ENCODE data around the gene SSRP1.

Gene SSRP1

GRCh38 chr11:57353852-57354251 lies 18.2 kb upstream of the SSRP1 start:
- TF ChIP-seq GATA3 (IDR thresholded peaks at IDR 0.05; ENCODE audit: low read depth, low read length) (no peak), GATA2 (IDR thresholded peaks at IDR 0.05; ENCODE audit: low read depth, low read length) (no peak)

GRCh38 chr11:57353446-57353845 lies 17.8 kb upstream of the SSRP1 start:
- TF ChIP-seq GATA3 (IDR thresholded peaks at IDR 0.05; ENCODE audit: low read depth, low read length) (no peak), GATA2 (IDR thresholded peaks at IDR 0.05; ENCODE audit: low read depth, low read length) (no peak)

GRCh38 chr11:57353036-57353435 lies 17.3 kb upstream of the SSRP1 start:
- TF ChIP-seq GATA3 (IDR thresholded peaks at IDR 0.05; ENCODE audit: low read depth, low read length) (no peak), GATA2 (IDR thresholded peaks at IDR 0.05; ENCODE audit: low read depth, low read length) (no peak)

DNA sequence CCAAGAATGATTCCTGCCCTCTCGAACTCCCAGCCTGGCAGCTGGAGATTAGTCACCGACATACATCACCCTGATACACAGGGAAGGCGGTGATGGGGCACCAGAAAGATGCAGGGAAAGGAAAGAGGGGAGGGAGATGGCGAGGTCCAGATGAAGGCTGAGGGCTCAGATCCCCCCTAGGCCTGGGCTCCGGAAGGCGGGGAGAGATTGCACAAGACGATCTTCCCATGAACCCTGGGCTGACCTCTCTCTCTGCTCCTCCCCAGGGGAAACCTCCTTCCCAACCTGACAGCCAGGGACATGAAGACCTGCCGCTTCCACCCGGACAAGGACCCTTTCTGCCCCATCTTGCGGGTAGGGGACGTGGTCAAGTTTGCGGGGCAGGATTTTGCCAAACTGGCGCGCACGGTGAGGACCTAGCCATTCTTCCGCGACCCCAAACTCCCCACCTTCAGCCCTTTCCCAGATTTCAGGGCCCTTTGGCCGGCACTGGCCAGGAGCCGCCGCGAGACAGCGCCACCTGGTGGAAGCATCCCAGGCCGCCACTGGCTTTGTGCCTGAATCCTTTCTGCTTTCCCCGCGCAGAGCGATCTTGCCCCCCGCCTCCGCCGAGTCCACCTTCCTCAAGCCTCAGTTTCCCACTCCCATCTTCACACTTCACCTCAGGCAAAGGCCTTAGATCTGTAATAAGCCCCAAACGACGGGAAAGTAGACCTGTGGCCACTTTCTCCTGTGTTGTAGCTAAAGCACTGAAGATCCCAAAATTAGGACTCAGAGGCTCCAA lies 14.0 kb upstream of the SSRP1 start:
- TF ChIP-seq GATA2 (IDR thresholded peaks at IDR 0.05; ENCODE audit: low read depth, low read length) (no peak), GATA3 (IDR thresholded peaks at IDR 0.05; ENCODE audit: low read depth, low read length) (no peak)

GRCh38 chr11:57348636-57349313 lies 13.1 kb upstream of the SSRP1 start:
- TF ChIP-seq GATA2 (IDR thresholded peaks at IDR 0.05; ENCODE audit: low read depth, low read length) (no peak), GATA3 (IDR thresholded peaks at IDR 0.05; ENCODE audit: low read depth, low read length) (no peak)

DNA sequence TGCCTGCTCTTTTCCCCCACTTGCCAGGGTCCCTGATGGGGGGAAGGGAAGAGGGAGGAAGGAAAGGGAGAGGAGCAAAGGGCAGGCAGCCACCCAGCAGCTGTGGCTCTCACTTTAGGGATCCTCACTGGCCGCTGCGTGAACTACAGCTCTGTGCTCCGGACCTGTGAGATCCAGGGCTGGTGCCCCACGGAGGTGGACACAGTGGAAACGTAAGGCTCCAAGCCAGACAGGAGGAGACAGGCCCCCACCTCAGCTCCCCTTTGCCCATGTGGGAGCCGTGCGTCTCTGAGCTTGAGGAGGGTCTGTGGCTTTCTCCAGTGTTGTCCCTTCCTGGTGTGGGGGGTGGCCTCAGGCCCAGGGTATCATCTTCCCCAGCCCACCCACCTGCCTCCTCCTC lies 12.4 kb upstream of the SSRP1 start:
- TF ChIP-seq GATA3 (IDR thresholded peaks at IDR 0.05; ENCODE audit: low read depth, low read length): no peak
- no peak for TF ChIP-seq GATA2 (IDR thresholded peaks at IDR 0.05; ENCODE audit: low read depth, low read length)

DNA sequence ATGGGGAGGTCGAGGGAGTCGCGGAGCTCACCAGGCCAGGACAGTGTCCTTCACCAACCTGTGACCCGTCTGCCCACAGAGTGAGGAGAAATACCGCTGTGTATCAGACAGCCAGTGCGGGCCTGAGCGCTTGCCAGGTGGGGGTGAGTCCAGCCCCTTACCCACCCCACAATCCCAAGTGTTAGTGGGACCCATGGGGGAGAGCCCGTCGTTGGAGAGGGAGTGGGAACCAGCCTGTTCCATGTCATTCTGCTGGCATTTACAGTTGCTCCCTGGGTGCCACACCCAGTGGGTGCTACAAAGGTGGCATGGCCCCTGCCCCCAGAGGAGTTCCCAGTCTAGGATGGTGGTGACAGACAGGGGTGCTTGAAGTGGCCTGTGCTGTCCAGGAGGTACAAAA lies 11.6 kb upstream of the SSRP1 start:
- TF ChIP-seq GATA3 (IDR thresholded peaks at IDR 0.05; ENCODE audit: low read depth, low read length): no peak
- TF ChIP-seq GATA2 (IDR thresholded peaks at IDR 0.05; ENCODE audit: low read depth, low read length): no peak

DNA sequence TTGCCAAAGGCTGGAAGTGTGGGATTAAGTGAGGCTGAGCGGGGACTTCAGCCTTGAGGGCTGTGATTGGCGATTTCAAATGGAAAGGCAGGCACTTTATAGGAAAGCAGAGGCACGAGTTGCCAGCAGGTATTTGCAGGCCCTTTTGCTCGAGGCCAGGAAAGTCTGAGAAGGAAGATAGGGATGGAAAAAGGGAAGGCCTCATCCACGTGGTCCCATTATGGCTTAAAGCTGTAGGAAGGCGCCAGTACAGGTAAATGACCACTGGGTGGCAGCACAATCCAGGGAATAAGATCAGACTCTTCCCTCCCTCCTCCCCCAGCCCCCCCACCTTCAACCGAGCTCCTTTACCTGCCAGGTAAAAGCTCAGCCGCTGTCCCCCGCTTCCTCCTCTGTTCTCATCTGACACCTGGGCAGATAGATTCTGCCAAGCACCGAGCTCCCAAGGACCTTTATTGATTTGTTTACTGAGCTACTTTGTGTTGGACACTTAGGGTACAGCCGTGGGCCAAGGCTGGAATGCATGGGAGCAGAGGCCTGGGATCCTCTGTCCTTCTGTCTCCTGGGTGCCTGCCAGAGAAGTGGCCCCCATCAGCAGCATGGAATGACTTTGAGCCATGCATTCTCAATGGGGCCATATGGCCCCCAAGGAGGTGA lies 10.0 kb upstream of the SSRP1 start:
- TF ChIP-seq GATA2 (IDR thresholded peaks at IDR 0.05; ENCODE audit: low read depth, low read length) (no peak), GATA3 (IDR thresholded peaks at IDR 0.05; ENCODE audit: low read depth, low read length) (no peak)

GRCh38 chr11:57344826-57345225 lies 9.1 kb upstream of the SSRP1 start:
- TF ChIP-seq GATA3 (IDR thresholded peaks at IDR 0.05; ENCODE audit: low read depth, low read length): no peak

DNA sequence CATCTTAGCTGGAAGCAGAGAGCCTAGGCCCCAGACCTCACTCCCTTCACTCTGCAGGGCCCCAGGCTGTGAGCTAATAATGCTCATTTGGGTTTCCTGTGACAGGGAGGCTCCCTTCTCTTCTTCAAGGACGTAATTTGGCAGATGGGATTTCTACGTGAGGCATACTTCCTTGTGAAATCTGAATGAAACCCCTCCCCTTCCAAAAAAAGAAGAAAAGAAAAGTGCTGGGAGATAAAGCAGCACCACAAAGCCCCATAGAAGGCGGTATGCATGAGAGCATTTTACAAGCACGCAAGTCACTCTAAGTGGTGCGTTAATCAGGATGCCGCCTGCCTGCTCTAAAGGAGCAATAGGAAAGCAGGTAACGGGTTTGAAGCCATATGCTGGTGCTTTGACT lies 8.1 kb upstream of the SSRP1 start:
- no peak for TF ChIP-seq GATA2 (IDR thresholded peaks at IDR 0.05; ENCODE audit: low read depth, low read length)
- no peak for TF ChIP-seq GATA3 (IDR thresholded peaks at IDR 0.05; ENCODE audit: low read depth, low read length)

- TF ChIP-seq GATA3 (IDR thresholded peaks at IDR 0.05; ENCODE audit: low read depth, low read length): no peak
- no peak for TF ChIP-seq GATA2 (IDR thresholded peaks at IDR 0.05; ENCODE audit: low read depth, low read length)
Observed at GRCh38 chr11:57342702-57343101, 7.0 kb upstream of the SSRP1 start.

- TF ChIP-seq GATA3 (IDR thresholded peaks at IDR 0.05; ENCODE audit: low read depth, low read length) (no peak), GATA2 (IDR thresholded peaks at IDR 0.05; ENCODE audit: low read depth, low read length) (no peak)
Observed at GRCh38 chr11:57341250-57341808, 5.6 kb upstream of the SSRP1 start.

DNA sequence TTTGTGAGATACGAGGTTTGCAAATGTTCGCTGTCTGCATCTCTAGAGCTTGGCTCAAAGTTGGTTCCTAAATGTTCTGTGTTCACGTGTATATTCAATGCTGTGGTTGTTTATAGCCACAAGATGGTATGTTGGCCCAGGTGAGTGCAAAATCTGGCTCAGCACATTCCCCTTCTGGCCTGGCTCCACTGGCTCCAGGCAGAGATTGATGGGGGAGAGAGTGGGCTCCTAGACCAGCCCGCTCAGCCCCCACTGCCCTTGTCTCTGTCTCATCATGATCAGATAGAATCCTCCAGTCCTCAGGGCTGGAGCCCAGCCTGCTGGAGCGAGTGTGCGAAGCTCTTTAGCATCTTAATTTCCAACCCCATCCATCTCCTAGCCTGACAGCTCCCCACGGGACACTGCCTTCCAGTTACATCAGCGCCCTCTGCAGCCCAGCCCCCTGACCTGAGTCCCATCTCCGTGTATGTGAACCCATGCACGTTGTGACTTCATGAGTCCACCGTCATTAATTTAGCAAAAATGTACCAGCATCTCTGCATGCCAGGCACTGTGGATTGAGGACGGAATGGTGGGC lies 4.4 kb upstream of the SSRP1 start:
- no peak for TF ChIP-seq GATA2 (IDR thresholded peaks at IDR 0.05; ENCODE audit: low read depth, low read length)
- no peak for TF ChIP-seq GATA3 (IDR thresholded peaks at IDR 0.05; ENCODE audit: low read depth, low read length)

DNA sequence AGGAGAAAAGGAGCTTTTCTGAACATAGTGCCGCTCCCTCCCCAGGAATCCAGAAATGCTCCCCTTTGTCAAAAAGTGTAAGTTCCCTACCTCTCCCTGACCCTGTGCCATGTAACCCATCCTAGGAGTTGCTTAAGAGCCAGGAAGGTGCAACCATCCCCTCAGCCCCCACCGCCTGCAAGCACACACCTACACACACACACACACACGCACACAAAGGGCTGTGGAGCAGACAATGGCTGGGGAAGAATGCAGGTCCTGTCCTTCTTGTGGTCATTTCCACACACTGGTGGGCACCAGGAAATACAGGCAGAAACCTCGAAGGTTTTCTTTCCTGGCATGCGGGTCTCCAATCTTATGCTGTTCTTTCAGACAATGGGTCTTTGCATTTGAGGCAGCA lies 3.6 kb upstream of the SSRP1 start:
- TF ChIP-seq GATA2 (IDR thresholded peaks at IDR 0.05; ENCODE audit: low read depth, low read length) (no peak), GATA3 (IDR thresholded peaks at IDR 0.05; ENCODE audit: low read depth, low read length) (no peak)
